Measurements from ENCODE around the gene TYK2.
"Not testable (repeated sequence)": the region's sequence is repeated elsewhere in the genome, so short reads cannot be mapped to it uniquely, and the experiment has no call there.

Gene TYK2

DNA sequence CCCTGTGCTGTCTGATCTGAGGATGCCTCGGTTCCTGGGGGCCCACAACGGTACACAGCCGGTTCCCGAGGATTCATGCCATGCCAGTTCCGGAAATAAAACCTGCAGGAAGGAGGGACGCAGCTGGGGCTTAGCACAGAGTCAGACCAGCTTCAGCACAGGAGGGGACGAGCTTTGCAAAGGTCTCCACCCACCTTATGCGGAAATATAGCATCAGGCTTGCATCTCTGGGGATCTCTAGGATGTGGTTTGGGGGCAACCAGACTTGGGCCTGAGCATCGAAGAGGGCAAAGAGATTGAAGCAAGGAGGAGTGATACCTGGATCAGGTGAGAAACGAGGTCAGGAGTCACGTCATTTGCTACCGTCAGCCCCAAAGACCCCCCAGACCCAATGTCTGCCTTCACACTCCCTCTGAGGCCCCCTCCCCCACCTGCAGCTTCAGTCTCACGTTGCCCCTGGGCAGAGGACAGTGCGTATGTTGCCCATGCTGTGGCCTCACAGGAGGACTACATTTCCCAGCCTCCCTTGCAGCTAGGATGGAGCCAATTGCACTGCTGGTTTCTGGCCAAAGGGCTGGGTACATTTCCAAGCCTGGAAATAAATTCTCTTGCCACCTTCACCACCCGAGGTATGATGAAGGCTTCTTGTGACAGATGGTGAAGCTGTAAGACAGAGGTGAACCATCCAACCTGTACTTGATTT is 12.1 kb downstream of the TYK2 start:
- DNase-seq: no peak

DNA sequence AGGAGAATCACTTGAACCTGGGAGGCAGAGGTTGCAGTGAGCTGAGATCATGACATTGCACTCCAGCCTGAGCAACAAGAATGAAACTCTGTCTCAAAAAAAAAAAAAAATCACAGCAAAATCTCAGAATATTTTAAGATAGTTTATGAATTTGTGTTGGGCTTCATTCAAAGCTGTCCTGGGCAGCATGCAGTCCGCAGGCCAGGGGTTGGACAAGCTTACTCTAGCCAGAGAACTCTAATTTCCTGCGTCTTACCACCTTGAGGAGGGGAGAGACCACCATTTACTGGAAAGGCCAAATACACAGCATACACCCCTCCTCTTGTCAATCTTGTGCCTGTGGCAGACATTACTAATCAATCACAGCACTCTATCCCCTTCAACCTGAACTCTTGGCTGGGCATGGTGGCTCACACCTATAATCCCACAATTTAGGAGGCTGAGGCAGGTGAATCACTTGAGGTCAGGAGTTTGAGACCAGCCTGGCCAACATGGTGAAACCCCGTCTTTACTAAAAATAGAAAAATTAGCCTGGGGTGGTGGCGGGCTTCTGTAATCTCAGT is 13.3 kb downstream of the TYK2 start:
- DNase-seq: not testable (repeated sequence)

DNA sequence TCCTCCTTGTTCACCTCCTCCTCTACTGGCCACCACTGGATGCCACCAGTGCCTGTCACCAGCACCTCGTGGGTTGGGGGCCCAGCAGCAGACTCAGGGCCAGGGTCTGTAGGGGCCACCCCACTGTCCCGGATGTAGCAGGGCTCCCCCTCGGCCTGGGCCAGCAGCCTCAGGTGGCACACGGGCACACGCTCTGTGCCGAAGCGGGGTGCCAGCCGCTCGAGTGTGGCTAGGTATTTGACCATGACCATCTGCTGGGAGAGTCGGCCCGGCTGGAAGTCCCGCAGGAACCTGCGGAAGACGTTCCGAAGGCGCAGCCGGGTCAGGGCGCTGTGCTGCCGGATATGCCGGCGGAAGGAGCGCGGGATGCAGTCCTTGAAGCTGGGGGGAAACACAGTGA is 14.9 kb downstream of the TYK2 start:
- no peak for DNase-seq

DNA sequence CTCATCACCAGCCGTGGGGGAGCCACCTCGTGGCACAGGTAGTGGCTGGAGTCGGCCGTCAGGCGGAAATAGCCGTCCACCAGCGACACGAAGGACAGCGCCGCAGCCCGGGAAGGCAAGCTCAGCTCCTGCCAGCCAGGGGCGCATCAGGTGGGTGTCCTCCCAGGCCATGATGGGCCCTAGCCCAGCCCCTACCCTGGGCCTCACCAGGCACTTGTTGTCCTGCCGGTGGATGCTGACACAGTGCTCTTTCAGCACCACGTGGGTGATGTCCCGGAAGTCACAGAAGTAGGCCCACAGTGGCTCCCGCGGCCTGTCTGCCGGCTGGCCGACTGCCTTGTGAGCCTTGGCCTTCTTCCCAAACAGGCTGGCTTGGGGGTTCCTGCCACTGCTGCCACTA is 15.7 kb downstream of the TYK2 start:
- DNase-seq: no peak

DNA sequence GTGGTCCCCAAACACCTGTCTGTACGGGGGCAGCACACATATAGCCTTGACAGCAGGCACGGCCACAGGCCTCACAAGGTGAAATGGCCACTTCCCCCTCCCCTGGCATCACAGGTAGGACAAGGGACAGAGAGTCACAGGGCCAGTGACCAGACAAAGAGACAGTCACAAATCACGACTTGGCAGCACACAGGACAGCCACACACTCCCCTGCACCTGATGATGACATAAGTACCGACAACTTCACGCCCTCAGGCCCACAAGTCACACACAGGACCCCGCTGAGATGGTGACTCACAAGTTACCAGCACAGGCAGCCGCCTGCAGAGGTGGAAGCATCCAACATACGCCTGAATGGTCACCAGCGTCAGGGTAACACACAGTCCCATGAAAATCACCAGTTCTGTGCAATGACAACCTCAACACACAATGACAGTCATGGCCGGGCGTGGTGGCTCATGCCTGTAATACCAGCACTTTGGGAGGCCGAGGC is 16.5 kb downstream of the TYK2 start:
- no peak for DNase-seq

DNA sequence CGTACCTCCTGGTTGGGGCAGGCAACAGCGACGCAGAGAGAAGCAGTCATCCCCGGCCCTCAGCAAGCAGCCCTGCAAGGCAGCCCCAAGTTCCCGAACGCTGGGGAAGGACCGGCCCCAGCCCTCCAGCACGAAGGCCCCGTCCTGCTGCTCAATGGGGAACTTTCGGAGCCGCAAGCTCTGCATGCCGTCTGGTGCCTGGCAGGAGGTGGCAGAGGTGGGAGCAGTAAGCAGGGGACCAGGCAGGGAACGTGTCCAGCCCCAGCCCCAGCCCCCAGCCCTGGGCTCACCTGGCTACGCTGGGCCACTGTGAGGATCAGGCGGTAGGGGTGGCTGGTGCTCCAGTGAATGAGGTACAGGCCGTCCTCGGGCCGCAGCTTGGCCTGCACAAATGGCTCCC is 18.1 kb downstream of the TYK2 start:
- no peak for DNase-seq

DNA sequence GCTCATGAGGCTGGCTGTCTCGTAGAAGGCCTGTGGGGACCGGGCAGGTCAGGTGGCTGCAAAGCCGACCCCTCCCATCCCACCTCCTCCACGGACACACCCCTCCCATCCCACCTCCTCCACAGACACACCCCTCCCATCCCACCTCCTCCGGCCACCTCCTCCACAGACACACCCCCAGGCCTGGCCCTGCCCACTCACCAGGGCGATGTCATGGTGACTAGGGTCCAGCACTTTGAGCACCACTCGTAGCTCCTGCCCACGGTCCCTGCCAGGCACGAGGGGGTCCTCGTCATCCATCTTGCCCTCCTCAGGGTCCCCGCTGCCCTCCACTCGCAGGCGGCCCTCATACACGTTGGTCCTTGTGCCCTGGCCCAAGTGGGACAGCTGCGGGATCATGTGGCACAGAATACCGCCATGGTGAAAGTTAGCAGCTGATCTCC is 18.8 kb downstream of the TYK2 start:
- DNase-seq: no peak

DNA sequence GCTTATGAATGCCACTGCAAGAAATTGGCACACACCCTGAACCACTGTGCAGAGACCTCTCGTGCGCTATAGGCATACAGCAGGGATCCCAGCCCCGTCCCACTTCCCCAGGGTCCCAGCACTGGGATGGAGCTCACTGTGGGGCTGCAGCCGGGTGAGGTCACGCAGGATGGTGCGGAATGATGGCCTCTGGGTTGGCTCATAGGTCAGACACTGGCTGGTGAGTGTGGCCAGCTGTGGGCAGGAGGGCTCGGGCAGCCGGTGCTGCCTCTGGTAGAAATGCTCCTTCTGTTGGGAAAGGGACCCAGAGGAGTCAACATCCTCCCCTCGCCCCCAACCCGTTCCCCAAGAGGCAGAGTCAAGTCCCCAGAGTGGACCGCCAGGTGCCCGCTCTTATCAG is 23.9 kb downstream of the TYK2 start:
- no peak for DNase-seq

DNA sequence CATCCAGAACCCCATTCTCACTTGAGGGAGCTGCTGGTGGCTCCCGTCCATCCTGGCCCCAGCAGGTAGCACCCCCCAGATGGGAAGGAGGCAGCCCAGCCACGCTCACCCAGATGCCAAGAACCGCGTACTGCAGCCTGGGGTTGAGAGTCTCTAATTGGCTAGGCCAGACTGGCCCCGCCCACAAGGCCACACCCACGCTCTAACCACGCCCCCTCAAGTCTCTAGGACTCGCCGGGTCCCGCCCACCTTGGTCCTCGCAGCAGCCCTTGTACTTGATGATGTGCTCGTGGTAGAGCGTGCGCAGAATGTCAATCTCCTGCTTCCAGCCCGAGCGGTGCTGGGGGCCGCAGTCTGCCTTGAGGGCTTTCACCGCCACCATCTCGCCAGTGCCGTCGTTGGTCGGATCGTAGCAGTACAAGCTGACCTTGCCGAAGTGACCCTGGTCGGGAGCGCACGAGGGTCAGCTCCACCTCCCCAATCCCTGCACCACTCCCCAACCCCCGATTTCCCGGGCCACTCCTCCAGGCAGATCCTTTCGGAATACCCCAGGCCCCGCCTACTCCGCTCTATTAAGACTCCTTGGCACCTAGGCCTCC is 26.5 kb downstream of the TYK2 start:
- DNase-seq: peak; percentile 38 to 44

DNA sequence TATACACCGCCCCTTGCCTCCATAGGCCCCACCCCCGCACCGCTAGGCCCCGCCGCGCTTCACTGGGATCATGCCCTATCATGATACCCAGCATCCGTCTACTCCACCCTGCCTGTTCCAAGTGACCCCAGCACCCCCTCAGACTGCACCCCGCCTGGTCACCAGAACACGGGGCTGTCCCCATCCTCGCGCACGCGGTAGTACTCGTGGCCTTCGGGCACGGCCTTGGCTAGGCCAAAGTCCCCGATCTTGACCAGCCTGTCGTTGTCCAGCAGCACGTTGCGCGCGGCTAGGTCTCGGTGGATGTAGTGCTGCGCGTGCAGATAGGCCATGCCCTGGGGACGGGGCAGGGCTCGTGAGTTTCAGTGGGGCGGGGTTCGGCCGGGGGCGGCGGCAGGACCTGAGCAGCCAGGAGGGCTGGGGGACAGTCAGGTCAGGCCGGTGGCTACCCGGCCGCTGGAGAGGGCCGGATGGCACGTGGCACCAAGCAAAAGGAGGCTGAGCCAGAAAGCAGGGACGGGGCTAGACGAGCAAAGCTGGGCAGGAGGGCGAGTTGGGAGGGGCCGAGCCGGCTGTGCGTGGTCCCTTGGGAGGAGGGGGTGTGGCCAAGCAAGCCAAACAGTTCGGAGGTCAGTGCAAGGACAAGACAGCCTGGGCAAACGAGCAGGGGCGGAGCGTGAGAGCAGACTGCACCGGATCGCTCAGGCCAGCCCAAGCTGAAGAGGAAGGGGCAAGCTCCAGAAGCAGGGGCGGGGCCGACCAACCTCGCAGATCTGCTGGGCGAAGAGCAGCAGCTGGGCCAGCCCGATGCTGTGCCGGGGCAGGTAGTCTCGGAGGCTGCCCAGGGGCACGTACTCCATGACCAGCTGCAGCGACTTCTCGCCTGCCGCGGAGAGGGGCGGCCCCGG is 27.4 kb downstream of the TYK2 start:
- DNase-seq: no peak

DNA sequence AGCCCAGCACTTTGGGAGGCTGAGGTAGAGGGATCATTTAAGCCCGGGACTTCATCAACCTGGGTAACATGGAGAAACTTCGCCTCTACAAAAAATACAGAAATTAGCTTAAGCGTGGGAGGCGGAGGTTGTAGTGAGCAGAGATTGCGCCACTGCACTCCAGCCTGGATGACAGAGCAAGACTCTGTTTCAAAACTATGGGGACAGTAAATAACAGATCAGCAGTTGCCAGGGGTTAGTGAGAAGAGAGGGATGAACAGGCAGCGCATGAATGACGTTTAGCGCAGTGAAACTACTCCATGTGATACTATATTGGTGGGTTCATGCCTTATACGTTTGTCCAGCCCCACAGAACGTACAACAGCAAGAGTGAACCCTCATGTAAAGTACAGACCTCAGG is 33.9 kb downstream of the TYK2 start:
- DNase-seq: peak in 1 of 2 donors; percentile 67

DNA sequence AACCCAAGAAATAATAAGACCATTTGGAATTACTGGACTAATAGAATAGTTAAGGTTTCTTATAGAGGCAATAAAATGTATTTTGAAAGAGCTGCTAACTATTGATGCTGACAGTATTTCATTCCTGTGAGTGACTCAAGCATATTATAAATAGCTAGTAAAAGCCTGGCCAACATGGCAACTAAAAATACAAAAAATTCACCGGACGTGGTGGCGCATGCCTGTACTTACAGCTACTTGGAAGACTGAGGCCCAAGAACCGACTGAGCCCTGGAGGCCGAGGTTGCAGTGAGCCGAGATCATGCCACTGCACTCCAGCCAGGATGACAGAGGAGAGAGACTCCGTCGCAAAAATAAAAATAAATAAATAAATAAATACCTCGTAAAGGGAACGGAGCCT is 35.6 kb downstream of the TYK2 start:
- no peak for DNase-seq

DNA sequence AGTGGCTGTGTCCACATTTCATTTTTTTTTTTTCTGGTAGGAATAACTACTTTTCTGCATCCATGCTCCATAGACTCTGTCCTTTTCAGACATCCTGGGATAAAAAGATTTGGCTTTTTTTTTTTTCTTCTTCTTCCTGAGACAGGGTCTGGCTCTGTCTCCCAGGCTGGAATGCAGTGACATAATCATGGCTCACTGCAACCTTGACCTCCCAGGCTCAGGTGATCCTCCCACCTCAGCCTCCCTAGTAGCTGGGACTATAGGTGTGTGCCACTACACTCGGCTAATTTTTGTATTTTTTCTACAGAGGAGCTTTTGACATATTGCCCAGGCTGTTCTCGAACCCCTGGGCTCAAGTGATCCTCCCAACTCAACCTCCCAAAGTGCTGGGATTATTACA is 36.9 kb downstream of the TYK2 start:
- no peak for DNase-seq

DNA sequence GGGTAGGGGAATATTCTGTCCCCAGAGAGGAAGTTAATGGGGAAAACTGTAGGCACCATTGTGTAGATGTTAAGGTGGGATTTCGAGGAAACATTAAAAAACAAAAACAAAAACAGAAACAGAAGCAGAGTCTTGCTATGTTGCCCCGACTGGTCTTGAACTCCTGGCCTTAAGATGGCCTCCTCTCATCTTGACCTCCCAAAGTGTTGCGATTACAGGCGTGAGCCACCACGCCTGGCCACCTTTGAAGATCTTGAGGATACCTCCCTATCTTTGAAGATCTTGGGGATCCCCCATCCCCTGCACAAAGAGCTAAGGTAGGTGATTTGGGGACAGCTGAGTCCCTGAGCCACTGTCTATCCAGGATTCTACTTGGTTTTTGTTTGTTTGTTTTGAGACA is 40.4 kb downstream of the TYK2 start:
- DNase-seq: peak in 1 of 2 donors; percentile 16

DNA sequence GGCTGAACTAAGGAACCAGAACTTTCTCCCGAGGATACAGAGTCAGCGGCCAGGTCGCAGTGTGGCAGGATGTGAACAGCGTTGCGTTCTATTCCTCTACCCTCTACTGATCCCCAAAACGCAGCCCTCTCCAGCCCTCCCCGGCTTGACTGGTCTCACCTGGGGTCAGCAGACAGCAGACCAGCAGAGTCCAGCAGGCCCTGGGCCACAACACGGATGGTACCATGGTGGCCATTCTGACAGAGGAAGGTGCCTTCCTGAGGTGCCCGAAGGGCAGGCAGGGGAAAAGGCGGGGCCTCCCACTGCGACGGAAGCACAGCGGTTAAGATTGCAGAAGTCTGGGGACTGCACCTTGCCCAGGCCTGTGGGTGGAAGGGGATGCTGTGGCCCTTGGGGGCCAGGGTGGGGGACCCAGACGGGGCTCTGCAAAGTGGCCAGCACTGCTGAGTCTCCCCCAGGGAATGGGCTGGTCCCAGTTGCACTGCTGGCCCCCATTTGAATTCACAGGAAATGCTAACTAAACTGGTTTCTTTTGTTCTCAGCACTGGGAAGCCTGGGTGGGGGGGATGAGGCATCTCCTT is 40.9 kb downstream of the TYK2 start, which contains the start of gene ICAM3:
TSS of gene ICAM3 (minus strand) at position 245 of the 581 bp plus-strand sequence. CDS start at position 235, 10 bp downstream.
- peak; percentile 66 to 68 for DNase-seq

DNA sequence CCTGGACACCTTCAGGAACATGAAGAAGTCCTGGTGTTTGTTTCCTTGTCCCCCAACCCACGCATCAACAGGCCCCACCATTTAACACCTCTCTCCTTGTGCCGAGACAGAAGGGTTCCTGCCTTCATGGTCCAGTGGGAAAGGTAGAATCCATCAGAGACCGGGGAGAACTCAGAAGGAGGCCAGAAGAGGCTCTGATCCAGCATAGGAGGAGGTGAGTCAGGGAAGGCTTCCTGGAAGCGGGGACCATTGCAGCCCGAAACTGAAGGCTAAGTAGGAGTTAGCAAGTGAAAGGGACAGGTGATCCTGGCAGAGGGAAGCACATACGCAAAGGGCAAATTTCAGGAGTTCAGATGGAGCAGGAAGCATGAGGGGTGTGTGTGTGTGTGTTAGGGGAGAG is 41.4 kb downstream of the TYK2 start:
- DNase-seq: no peak

DNA sequence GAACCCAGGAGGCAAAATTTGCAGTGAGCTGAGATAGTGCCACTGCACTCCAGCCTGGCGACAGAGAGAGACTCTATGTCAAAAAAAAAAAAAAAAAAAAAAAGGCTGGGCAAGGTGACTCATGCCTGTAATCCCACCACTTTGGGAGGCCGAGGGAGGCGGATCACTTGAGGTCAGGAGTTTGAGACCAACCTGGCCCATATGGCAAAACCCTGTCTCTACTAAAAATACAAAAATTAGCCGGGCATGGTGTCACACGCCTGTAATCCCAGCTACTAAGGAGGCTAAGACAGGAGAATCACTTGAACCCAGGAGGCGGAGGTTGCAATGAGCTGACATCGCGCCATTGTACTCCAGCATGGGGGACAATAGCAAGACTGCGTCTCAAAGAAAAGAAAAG is 43.6 kb downstream of the TYK2 start:
- not testable (repeated sequence) for DNase-seq

DNA sequence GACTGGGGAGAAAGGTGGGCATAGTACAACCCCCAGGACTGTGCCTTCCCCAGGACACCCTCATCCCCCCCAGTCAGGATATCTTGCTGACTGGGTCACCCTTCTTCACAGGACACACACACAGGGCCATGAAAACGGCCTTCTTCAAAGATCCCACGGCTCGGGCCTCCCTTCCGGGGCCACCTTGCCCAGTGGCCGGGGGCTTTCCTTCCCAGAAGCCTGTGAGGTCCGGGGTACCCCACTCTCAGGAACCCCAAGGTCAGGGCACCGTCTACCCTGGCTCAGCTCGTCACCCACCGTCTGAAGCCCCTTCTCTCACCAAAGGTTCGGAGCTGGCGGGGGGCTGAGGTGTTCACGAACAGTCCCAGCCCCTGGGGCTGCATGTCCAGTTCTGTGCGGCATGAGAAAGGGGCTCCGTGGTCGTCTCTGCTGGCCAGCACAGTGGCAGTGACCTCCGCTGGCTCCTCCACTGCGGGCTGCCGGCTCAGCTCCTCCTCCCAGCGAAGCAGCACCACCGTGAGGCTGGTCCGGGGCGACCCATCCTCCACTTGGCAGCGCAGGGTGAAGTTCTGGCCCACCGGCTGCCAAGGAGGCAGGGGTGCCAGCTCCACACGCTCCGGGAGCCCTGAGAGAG is 44.9 kb downstream of the TYK2 start:
- DNase-seq: no peak

DNA sequence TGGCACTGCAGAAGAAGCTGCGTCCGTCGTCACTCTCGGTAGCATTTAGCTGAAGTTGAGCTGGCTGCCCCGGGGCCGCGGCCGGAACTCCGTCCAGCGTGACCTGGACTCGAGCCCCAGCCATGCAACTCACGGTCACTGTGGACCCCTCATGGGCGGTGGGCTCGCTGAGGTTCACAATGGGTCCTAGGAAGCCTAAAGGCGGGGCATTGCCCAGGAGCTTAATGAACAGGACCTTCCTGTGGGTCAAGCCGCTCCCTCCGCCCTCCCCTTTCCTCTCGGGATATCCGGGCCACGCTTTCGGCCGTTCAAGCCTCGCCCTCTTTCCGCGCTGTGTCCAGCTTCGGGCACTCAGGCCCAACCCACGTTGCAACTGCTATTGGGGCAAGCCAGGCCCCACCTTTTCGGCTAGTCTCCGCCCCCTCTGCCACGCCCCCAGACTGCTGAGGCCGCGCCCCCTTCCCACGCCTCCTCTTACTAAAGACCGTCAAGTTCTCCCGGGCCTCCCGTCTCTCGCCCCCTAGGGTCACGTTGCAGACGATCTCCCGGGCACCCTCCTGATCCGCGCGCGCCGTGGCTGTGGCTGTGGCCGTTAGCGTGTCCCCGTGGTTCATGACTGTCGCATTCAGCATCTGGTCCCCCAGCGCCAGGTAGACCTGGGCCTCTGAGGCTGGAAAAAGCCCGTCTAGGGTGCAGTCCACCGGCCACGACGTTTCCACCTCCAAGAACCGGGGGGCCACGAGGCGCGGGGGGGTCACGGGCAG is 45.6 kb downstream of the TYK2 start:
- peak; percentile 28 to 45 for DNase-seq

DNA sequence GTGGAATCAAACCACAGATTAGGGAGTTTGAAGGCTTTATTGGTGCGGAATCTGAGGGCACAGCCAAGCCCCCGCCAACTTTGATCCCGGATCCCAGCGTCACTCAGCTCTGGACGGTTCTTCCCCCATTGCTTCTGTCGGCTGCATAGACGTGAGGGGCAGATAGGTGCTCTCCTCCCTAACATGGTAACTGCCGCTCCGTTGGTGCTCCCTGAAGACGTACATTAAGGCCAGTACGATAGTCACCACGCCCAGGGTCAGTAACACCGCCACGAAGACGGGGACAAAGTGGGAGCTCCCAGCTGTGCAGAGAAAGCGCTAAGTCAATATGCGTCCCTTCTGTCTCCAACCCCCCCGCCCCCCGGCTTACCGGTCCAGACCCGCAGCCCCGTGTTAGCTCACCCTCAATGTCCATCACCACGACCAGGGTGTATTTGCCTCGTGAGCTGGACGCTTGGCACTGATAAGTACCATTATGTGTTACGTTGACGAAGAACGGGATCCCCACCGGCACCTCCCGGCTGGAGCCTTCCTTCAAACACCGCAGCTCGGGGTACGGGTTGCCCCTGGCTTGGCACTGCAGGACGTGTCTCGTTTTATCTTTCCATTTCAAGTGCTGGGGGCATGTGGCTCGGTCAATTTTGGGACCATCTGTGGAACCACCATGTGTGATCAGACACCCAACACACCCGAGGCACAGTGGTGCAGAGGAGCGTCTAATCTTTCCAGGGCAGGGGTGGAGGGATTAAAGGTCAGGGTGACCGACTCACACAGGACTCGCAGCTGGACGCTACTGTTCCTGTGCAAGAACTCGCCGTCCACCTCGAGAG is 46.4 kb downstream of the TYK2 start:
- DNase-seq: no peak
